H1 (cell line): ENCODE data around the gene ARHGAP8. TPM values are rescaled to one million over a fixed set of nuclear protein-coding genes. Genes with fewer than 3 reads are reported as not detected.
A peak's percentile ranks its signal among the peaks of the same experiment; 100 is the strongest.

Experiments
- CTCF ChIA-PET: fragments of 300-600 bp; sonication (Branson Sonifier 250); formaldehyde crosslinking; loops from one replicate; lab custom pipeline; 2021; ENCODE audit not compliant: partially characterized antibody; lab: Charles Lee
- POLR2A ChIA-PET: fragments of 300-600 bp; sonication (Branson Sonifier 250); formaldehyde crosslinking; loops from one replicate; lab custom pipeline; 2021; ENCODE audit warnings: inconsistent platforms; ENCODE audit not compliant: partially characterized antibody; lab: Charles Lee
- DNase-seq, 2 experiments: peaks; one replicate each; pipeline versions ENCODE4 v3.0.0 to v3.0.0-alpha.2; 2010 to 2022; ENCODE audit warnings: low spot score in 2 of 2, low read depth in 1 of 2, mixed read lengths in 1 of 2
- FAIRE-seq: peaks from 2 replicates; lab custom pipeline; 2011; peaks lifted over from hg19 to GRCh38; lab: Jason Lieb, UNC
- H2AFZ ChIP-seq: 2 replicates; pipeline ENCODE4 v1.8.1; 2012; ENCODE audit warnings: low read length, inconsistent platforms
- H2AK5ac ChIP-seq: 2 replicates; pipeline ENCODE4 v1.6.1; 2013; ENCODE audit warnings: low read depth, low read length
- H2BK120ac ChIP-seq: replicated peaks from 2 replicates; pipeline ENCODE3; 2013; ENCODE audit warnings: low read depth, low read length, inconsistent platforms
- H2BK12ac ChIP-seq: 2 replicates; pipeline ENCODE4 v1.6.1; 2013; ENCODE audit warnings: low read depth, low read length
- H2BK15ac ChIP-seq: 2 replicates; pipeline ENCODE4 v1.6.1; 2013; ENCODE audit warnings: low read length
- H2BK20ac ChIP-seq: 2 replicates; pipeline ENCODE4 v1.6.1; 2013; ENCODE audit warnings: low read length
- H2BK5ac ChIP-seq: 2 replicates; pipeline ENCODE4 v1.6.1; 2013; ENCODE audit warnings: low read depth, low read length
- H3K14ac ChIP-seq: 2 replicates; pipeline ENCODE4 v1.6.1; 2013; ENCODE audit warnings: inconsistent platforms; ENCODE audit not compliant: insufficient read length
- H3K18ac ChIP-seq: 2 replicates; pipeline ENCODE4 v1.6.1; 2013; ENCODE audit warnings: low read length; ENCODE audit errors: extremely low read depth
- H3K23ac ChIP-seq: 2 replicates; pipeline ENCODE4 v1.6.1; 2013; ENCODE audit warnings: inconsistent platforms; ENCODE audit not compliant: insufficient read length
- H3K23me2 ChIP-seq: 2 replicates; pipeline ENCODE4 v1.6.1; 2013; ENCODE audit warnings: low read depth, low read length
- H3K27ac ChIP-seq: 2 replicates; pipeline ENCODE4 v1.6.1; 2011; ENCODE audit warnings: low read depth, low read length, inconsistent platforms
- H3K27me3 ChIP-seq, 4 experiments: replicated peaks in 1 of 4; 1 replicate in 1 of 4; 2 replicates in 3 of 4; pipeline versions ENCODE4 v1.6.1 to v1.8.1; 2011 to 2013; ENCODE audit warnings: low read length in 3 of 4, mild to moderate bottlenecking in 3 of 4, inconsistent platforms in 2 of 4, mixed read lengths in 2 of 4, moderate library complexity in 1 of 4; ENCODE audit not compliant: control insufficient read depth in 3 of 4, insufficient read depth in 3 of 4; ENCODE audit errors: extremely low read depth in 1 of 4
- H3K36me3 ChIP-seq, 4 experiments: 2 replicates each; pipeline versions ENCODE4 v1.6.1 to v1.8.1; 2011 to 2013; ENCODE audit warnings: mild to moderate bottlenecking in 4 of 4, low read length in 3 of 4, moderate library complexity in 2 of 4, control low read depth in 1 of 4, inconsistent platforms in 1 of 4; ENCODE audit not compliant: insufficient read depth in 4 of 4, control insufficient read depth in 2 of 4
- H3K4ac ChIP-seq: replicated peaks from 2 replicates; pipeline ENCODE3; 2013; ENCODE audit warnings: low read length, low read depth, mixed read lengths, inconsistent platforms; ENCODE audit not compliant: insufficient read length
- H3K4me1 ChIP-seq, 4 experiments: replicated peaks in 1 of 4; 1 replicate in 1 of 4; 2 replicates in 3 of 4; pipeline versions ENCODE4 v1.6.1 to v1.8.1; 2011 to 2013; ENCODE audit warnings: low read length in 3 of 4, inconsistent platforms in 2 of 4, mixed read lengths in 1 of 4; ENCODE audit not compliant: insufficient read depth in 4 of 4, control insufficient read depth in 3 of 4
- H3K4me2 ChIP-seq, 2 experiments: 2 replicates each; pipeline versions ENCODE4 v1.6.1 to v1.8.1; 2011 to 2013; ENCODE audit warnings: low read depth in 2 of 2, low read length in 2 of 2, control low read depth in 1 of 2, inconsistent platforms in 1 of 2, mild to moderate bottlenecking in 1 of 2; ENCODE audit not compliant: insufficient read depth in 1 of 2
- H3K4me3 ChIP-seq, 4 experiments: fragments of 200-600, 300-600 bp in 1 of 4; sonication (generic), shearing (Covaris generic), sonication (Bioruptor Twin) in 1 of 4; 2 replicates each; pipeline versions ENCODE4 v1.5.1 to v1.8.1; 2011 to 2016; ENCODE audit warnings: low read length in 4 of 4, low read depth in 3 of 4, control low read depth in 2 of 4, inconsistent platforms in 2 of 4, mild to moderate bottlenecking in 2 of 4, mixed read lengths in 1 of 4, moderate library complexity in 1 of 4; ENCODE audit not compliant: insufficient read depth in 2 of 4; ENCODE audit errors: extremely low read depth in 1 of 4
- H3K56ac ChIP-seq: replicated peaks from 2 replicates; pipeline ENCODE3; 2013; ENCODE audit warnings: low read depth, mild to moderate bottlenecking, mixed read lengths, low read length, inconsistent platforms; ENCODE audit not compliant: insufficient read length
- H3K79me1 ChIP-seq: 2 replicates; pipeline ENCODE4 v1.6.1; 2013; ENCODE audit warnings: low read depth, low read length, control low read depth
- H3K79me2 ChIP-seq, 2 experiments: 2 replicates each; pipeline versions ENCODE4 v1.6.1 to v1.8.1; 2012 to 2013; ENCODE audit warnings: low read length in 2 of 2, mild to moderate bottlenecking in 2 of 2, inconsistent platforms in 1 of 2; ENCODE audit not compliant: insufficient read depth in 2 of 2, control insufficient read depth in 1 of 2
- H3K9ac ChIP-seq, 4 experiments: replicated peaks in 1 of 4; 1 replicate in 1 of 4; 2 replicates in 3 of 4; pipeline versions ENCODE4 v1.6.1 to v1.8.1; 2011 to 2013; ENCODE audit warnings: low read depth in 3 of 4, low read length in 3 of 4, control low read depth in 2 of 4, mild to moderate bottlenecking in 2 of 4, moderate library complexity in 2 of 4, inconsistent platforms in 1 of 4; ENCODE audit errors: extremely low read depth in 1 of 4
- H3K9me3 ChIP-seq, 2 experiments: 2 replicates each; pipeline versions ENCODE4 v1.6.1 to v1.8.1; 2012 to 2013; ENCODE audit warnings: mild to moderate bottlenecking in 2 of 2, moderate library complexity in 2 of 2, control low read depth in 1 of 2, inconsistent platforms in 1 of 2, low read depth in 1 of 2, low read length in 1 of 2, mixed read lengths in 1 of 2; ENCODE audit not compliant: insufficient read depth in 2 of 2
- H4K20me1 ChIP-seq, 2 experiments: replicated peaks in 1 of 2; 2 replicates each; pipeline versions ENCODE3 to v1.8.1; 2011 to 2013; ENCODE audit warnings: inconsistent platforms in 2 of 2, low read length in 2 of 2, mild to moderate bottlenecking in 1 of 2; ENCODE audit not compliant: insufficient read depth in 2 of 2, control insufficient read depth in 1 of 2
- H4K5ac ChIP-seq: 2 replicates; pipeline ENCODE4 v1.6.1; 2013; ENCODE audit warnings: low read length, low read depth, mixed read lengths, inconsistent platforms; ENCODE audit not compliant: insufficient read length
- H4K8ac ChIP-seq: 2 replicates; pipeline ENCODE4 v1.8.0; 2013; ENCODE audit warnings: mild to moderate bottlenecking, moderate library complexity, low read length, inconsistent platforms; ENCODE audit not compliant: insufficient read depth; ENCODE audit errors: extremely low read depth
- H4K91ac ChIP-seq: replicated peaks from 2 replicates; pipeline ENCODE3; 2013; ENCODE audit warnings: low read length, mixed read lengths, inconsistent platforms; ENCODE audit not compliant: insufficient read length
- BACH1 ChIP-seq: IDR thresholded peaks from 2 replicates; pipeline ENCODE4 v1.6.1; 2012; ENCODE audit warnings: low read length, improper control_type of control experiment
- HDAC2 ChIP-seq, 2 experiments: fragments of 300-600 bp in 1 of 2; sonication (generic) in 1 of 2; IDR thresholded peaks; 2 replicates each; pipeline ENCODE4 v1.6.1; 2011 to 2012; ENCODE audit warnings: low read depth in 2 of 2, low read length in 2 of 2, mild to moderate bottlenecking in 2 of 2, moderate library complexity in 2 of 2, borderline replicate concordance in 1 of 2, inconsistent platforms in 1 of 2
- MAFK ChIP-seq: IDR thresholded peaks from 2 replicates; pipeline ENCODE4 v1.6.1; 2012; ENCODE audit warnings: low read depth, mild to moderate bottlenecking, improper control_type of control experiment, low read length
- RNF2 ChIP-seq: fragments of 200-900, 300-1000 bp; sonication (generic); IDR thresholded peaks from 2 replicates; pipeline ENCODE4 v1.7.1; 2016; ENCODE audit warnings: borderline replicate concordance, low read depth, mild to moderate bottlenecking, antibody characterized with exemption, low read length; ENCODE audit not compliant: poor library complexity, severe bottlenecking; ENCODE audit errors: missing control alignments
- SIRT6 ChIP-seq: IDR thresholded peaks from one replicate; pipeline ENCODE4 v1.7.1; 2012; ENCODE audit warnings: low read length, inconsistent platforms
- whole genome bisulfite sequencing, 2 experiments: shearing (Covaris generic) in 1 of 2; methylation state at CpG; one replicate each; pipeline versions ENCODE4 v1.1.6 to v1.1.7; 2013 to 2015; ENCODE audit warnings: low lambda C conversion rate in 2 of 2, mixed read lengths in 2 of 2, inconsistent platforms in 1 of 2, low coverage in 1 of 2, missing lambda C conversion rate in 1 of 2; ENCODE audit not compliant: insufficient replicate concordance in 2 of 2, insufficient coverage in 1 of 2, insufficient read length in 1 of 2; ENCODE audit errors: extremely low coverage in 1 of 2, missing lambda C conversion rate in 1 of 2; 5-methylcytosine and 5-hydroxymethylcytosine counted together
- polyA plus RNA-seq, 7 experiments: library from polyadenylated mRNA; depleted of rRNA in 3 of 7; stranded (reverse) in 5 of 7; unstranded in 2 of 7; fragments of >200 nt in 5 of 7; fragments of 200-250 nt in 2 of 7; gene quantifications; 1 replicate in 5 of 7; 2 replicates in 1 of 7; 4 replicates in 1 of 7; pipeline versions ENCODE4 v1.2.1 to v1.2.3, GENCODE V29; 2011 to 2013; ENCODE audit warnings: missing spikeins in 2 of 7, mixed read lengths in 2 of 7
- total RNA-seq: library from RNA; stranded (reverse); fragmentation: NEBNext Ultra II Directional; extraction: Animal tissue kit (Norgen Biotek cat#: 25700); gene quantifications from 2 replicates; pipeline ENCODE4 v1.2.1, GENCODE V29; 2021

The ARHGAP8 gene
- total and polyA plus RNA-seq, 2 of the 8 experiments (the other 6 are each of a cell fraction or from before 2014, with no cell fraction given), result 35.6 to 47.7 TPM

DNA sequence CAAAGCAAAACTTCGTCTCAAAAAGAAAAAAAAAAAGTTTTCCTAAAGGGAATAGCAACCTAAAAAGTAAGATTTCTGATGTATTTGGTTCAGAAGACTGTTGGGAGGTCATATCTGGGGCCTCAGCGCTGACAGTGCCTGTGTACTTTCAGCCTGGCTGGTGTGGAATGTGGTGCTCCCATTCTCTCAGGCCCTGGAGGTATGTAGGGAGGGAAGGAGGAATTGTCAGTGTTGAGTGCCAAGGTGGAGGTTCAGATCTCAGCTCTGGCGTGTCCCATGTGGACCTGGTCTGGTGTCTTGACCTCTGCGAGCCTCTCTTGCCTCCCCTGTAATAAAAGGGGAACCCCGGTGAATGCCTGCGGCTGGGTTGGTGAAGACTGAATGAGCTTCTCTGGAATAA, 28.0 kb upstream of the ARHGAP8 start:
- DNase-seq, result no peak
- no peak overlapping the region for H4K91ac ChIP-seq
- no peak overlapping the region for H2BK15ac ChIP-seq
- 0 out of 8 replicates have a peak overlapping the region, but pooled peaks of 1 of the 4 experiments have one; percentile 0 for H3K4me3 ChIP-seq
- no peak overlapping the region for H3K14ac ChIP-seq
- no peaks in the 10 kb centered on the region for H3K27me3 ChIP-seq
- no peak overlapping the region for H4K5ac ChIP-seq
- no peaks in the 10 kb centered on the region for H3K9me3 ChIP-seq
- H4K8ac ChIP-seq, result no peak overlapping the region
- no peak overlapping the region for H2BK20ac ChIP-seq
- H3K27ac ChIP-seq, result no peak overlapping the region
- H3K79me2 ChIP-seq, result no peaks in the 10 kb centered on the region
- H3K56ac ChIP-seq, result no peak overlapping the region
- no peak overlapping the region for H2AFZ ChIP-seq
- no peak for FAIRE-seq
- no peak overlapping the region for H3K23ac ChIP-seq
- H2AK5ac ChIP-seq, result no peak overlapping the region
- H2BK12ac ChIP-seq, result no peak overlapping the region
- no peaks in the 10 kb centered on the region; the same call in 1 of the 2 replicates for H3K79me1 ChIP-seq
- H3K18ac ChIP-seq, result no peak overlapping the region
- 89% methylated on average over 6 of the region's 6 CpGs; no CpG with 5 or more reads in 1 of the 2 experiments for WGBS, 2 experiments
- H3K4me1 ChIP-seq, result peaks cover 0 to 8% (median 3%) of the 10 kb centered on the region in 4 experiments; a peak in 6 of 7 replicates
- POLR2A ChIA-PET, result interaction anchor here (1.4 kb wide), 1 partner anchor 9 kb away, joined by 3 read pairs; no protein-coding TSS in a partner anchor
- H2BK5ac ChIP-seq, result no peak overlapping the region; the same call in 1 of the 2 replicates
- CTCF ChIA-PET, result interaction anchor here (1.0 to 4.0 kb wide), 6 partner anchors 9 to 40 kb away, joined by 3 to 21 read pairs (median 4); no protein-coding TSS in a partner anchor
- no peaks in the 10 kb centered on the region; a peak in 1 of 8 replicates for H3K36me3 ChIP-seq
- H3K4ac ChIP-seq, result no peak overlapping the region
- H3K4me2 ChIP-seq, result no peak overlapping the region
- TF ChIP-seq MAFK (no peak), RNF2 (no peak), SIRT6 (no peak), HDAC2 (IDR thresholded peaks at IDR 0.05; ENCODE audit: borderline replicate concordance in 1 of 2, low read depth in 2 of 2, low read length in 2 of 2) (no peak), BACH1 (no peak)
- no peak overlapping the region for H3K9ac ChIP-seq
- H3K23me2 ChIP-seq, result no peaks in the 10 kb centered on the region
- no peak overlapping the region for H2BK120ac ChIP-seq
- peaks cover 0 to 13% of the 10 kb centered on the region in 2 experiments for H4K20me1 ChIP-seq
